HG03175 (cell line): ENCODE results near the gene CRYBG2.
A peak's percentile ranks its signal among the peaks of the same experiment; 100 is the strongest.
"Not testable (repeated sequence)": the region's sequence is repeated elsewhere in the genome, so short reads cannot be mapped to it uniquely, and the experiment has no call there.

Experiments used
- ATAC-seq: cut with Tn5 transposase; IDR thresholded peaks from one replicate; pipeline ENCODE4 v1.9.1; 2021; ENCODE audit warnings: mild to moderate bottlenecking, moderate library complexity; ENCODE audit not compliant: unreplicated experiment

CRYBG2 gene

GRCh38 chr1:26350701-26351589 lies 3.0 kb downstream of the CRYBG2 start:
- no peak for ATAC-seq

GRCh38 chr1:26350343-26350700 lies 3.6 kb downstream of the CRYBG2 start:
- no peak for ATAC-seq

DNA sequence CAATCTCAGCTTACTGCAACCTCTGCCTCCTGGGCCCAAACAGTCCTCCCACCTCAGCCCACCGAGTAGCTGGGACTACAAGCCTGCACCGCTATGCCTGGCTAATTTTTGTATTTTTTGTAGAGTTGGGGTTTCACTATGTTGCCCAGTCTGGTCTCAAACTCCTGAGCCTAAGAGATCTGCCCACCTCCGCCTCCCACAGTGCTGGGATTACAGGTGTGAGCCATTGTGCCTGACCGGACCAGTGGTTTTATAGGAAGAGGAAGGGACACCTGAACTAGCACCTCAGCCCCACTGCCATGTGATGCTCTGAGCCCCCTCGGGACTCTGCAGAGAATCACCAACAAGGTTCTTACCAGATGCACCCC lies 4.1 kb downstream of the CRYBG2 start:
- no peak for ATAC-seq

GRCh38 chr1:26349188-26349876 lies 4.6 kb downstream of the CRYBG2 start:
- no peak for ATAC-seq

GRCh38 chr1:26346274-26347033 lies 7.5 kb downstream of the CRYBG2 start:
- ATAC-seq = no peak

DNA sequence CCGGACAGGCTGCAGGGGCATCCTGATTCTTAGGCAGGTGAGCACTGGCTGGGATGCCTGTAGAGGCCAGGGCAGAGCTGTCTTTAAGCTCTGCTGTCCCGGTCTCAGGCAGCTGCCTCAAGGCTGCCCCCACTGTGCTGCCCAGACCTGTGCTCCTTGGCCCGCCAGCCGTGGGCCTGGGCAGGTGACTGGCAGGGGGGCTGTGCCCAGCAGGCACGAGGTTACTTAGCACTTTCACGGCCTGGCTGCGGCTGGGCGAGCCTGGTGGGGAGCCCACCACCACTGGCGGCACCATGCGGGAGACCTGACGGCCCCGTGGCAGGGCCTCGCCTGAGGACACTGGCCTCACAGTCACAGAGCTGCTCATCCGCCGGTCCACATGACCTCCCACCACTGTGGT lies 8.2 kb downstream of the CRYBG2 start:
- no peak for ATAC-seq

DNA sequence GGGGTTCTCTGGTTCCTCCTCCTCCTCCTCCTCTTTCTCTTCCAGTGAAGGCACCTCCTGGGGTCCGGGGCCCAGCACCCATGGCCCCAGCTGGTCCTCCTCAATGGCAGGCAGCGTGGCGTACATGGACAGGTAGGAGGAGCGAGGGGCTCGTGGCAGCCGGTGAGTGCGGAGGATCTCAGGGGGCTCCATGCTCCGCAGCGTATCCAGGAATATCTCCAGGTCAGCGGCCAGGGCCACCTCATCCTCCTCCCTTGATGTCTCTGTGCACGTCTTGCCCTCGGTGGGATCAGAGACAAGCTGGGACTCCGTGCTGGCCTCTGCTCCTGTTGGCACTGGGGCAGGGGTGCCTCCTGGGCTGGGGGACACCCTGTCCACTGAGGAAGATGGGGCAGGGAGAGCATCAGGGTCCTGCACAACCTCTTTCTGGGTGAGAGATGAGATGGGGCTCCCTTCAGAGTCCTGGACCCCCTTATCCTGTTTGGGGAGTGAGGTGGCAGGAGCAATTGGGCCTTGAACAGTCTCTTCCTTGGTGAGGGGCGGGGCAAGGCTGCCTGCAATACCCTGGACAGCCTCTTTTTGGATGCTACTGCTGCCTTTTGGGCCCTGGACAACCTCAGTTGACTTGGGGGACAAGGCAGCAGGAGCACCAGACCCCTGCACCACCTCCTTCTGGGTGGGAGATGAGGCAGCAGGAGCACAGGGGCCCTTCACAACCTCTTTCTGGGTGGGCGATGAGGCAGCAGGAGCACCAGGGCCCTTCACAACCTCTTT lies 9.6 kb downstream of the CRYBG2 start:
- ATAC-seq = no peak

- ATAC-seq = no peak
Measured at GRCh38 chr1:26340047-26340481, 13.9 kb downstream of the CRYBG2 start.

GRCh38 chr1:26338670-26339069 lies 15.3 kb downstream of the CRYBG2 start:
- ATAC-seq = no peak

- ATAC-seq = no peak
Measured at GRCh38 chr1:26337625-26338024, 16.3 kb downstream of the CRYBG2 start.

DNA sequence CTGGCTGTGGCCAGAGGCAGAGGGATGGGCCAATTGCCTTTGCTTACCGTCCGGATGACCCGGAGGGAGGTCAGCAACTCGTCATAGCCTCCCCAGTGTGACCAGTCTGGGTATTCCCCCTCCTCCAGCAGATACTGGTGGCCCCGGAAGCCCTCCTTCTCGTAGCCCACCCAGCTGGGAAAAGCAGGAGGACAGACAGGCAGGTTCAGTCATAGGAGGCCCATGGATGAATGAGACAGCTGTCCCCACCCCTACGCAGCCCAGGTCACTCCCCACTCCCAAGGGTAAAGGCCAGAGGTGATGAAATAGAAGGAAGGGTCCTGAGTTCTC lies 16.8 kb downstream of the CRYBG2 start:
- no peak for ATAC-seq

GRCh38 chr1:26336477-26337205 lies 17.3 kb downstream of the CRYBG2 start:
- ATAC-seq = peak; percentile 65

DNA sequence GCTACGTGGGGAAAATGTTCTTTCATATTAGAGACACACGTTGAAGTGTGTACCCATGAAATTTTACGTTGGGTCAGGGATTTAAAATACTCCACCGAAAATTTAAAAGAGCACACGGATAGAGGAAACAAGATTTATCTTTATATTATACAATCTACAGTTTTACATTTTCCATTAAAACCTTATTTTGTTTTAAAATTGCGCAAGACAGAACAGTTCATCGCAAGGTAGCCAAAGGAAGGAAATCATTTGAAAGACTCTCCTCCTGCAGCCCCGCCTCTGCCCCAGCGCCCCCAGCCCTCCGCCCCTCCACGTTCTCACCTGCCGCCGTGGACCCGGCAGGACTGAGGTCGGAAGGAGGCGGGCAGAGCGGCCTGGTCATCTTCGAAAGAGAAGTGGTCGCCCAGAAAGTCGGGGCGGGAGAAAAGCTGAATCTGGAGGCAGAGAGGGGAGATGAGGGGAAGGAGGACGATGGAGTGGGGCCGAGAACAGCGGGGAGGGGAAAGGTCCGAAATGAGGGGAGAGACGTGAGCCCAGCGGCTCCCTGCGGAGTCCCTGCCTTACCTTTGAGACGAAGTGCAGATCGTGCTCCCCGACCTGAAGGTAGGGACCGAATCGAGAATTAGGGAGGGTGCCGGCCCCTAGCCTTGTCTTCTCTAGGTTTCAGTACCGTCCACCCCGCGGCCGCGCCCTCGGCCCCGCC lies 18.0 kb downstream of the CRYBG2 start:
- no peak for ATAC-seq

DNA sequence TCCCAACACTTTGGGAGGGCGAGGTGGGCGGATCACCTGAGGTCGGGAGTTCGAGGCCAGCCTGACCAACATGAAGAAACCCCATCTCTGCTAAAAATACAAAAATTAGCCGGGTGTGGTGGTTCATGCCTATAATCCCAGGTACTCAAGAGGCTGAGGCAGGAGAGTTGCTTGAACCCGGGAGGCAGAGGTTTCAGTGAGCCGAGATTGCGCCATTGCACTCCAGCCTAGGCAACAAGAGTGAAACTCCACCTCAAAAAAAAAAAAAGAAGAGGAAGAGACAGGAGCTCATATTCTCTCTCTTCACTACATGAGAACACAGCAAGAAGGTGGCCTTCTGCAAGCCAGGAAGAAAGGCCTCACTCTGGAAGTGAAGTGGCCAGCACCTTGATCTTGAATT lies 20.6 kb downstream of the CRYBG2 start:
- ATAC-seq = not testable (repeated sequence)

GRCh38 chr1:26330276-26330675 lies 23.7 kb downstream of the CRYBG2 start:
- no peak for ATAC-seq

DNA sequence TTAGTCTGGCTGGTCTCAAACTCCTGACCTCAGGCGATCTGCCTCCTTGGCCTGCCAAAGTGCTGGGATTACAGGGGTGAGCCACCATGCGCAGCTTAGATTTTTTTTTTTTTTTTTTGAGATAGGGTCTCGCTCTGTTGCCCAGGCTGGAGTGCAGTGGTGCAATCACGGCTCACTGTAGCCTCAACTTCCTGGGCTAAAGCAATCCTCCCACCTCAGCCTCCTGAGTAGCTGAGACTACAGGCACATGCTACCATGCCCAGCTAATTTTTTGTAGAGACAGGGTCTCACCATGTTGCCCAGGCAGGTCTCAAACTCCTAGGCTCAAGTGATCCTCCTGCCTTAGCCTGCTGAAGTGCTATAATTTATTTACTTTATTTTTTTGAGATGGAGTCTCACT lies 24.6 kb downstream of the CRYBG2 start:
- ATAC-seq = not testable (repeated sequence)

DNA sequence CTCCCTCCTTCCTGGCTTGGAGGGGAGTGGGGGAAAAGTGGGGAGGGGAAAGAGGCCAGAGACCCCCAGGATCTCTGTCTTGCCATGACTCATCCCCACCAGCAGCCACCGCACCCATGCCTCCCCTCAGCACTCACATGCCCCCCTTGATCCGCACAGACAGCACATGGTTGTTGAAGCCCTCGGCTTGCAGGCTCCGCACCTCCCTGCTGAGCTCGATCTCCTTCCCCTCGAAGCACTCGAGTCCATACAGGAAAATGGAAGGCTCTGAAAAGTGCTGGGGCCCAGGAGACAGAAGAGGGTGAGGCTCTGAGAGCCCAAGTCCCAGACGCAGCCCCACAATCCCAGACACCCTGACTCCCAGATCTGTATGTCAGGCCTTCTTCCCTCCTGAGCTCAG lies 25.3 kb downstream of the CRYBG2 start:
- no peak for ATAC-seq

DNA sequence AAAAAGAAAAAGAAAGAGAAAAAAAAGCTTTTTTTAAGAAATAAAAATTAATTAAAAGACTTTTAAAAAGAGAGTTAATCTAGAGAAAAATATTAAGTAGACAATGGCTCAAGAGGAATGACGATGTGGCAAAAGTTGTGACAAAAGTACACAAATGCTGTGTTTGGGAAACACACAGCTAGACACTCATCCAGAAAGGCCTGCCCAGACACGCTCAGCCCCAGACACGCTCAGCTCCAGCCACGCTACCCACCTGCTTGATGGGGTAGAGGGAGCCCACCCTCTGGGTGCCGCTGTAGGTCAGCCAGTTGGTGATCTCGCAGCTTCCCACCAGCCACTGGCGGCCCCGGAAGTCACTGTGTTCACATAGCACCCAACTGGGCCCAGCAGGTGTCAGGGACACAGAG lies 26.0 kb downstream of the CRYBG2 start:
- ATAC-seq = no peak

DNA sequence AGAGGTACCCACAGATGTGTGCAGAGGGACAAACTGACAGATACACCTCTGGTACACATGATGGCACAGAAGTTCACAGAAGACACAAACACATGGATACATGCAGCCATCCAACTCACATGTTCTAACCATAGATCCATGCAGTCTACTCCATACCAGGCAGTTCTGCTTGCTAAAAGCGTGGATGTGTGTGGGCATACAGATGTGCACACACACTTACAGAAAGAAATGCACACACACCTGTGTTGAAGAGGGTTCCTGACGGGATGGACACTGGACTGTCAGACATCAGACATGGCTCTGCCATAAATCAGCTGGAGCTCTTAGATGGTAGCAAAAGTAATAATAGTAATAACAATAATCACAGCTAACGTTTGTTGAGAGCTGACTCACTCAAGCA lies 29.4 kb downstream of the CRYBG2 start:
- no peak for ATAC-seq

DNA sequence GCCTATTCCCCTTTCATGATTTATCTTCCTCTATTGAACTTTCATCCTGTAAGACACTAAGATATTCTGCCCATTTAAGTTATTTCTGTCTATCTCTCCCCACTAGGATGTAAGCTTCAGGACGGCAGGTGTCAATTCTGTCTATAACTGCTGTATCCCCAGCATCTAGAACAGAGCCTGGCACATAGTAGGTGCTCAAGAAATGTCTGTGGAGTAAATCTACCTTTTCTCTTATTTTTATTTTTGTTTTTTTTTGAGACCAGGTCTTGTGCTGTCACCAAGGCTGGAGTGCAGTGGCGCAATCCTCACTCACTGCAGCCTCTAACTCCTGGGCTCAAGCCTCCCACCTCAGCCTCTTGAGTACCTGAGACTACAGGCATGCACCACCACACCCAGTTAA lies 30.5 kb downstream of the CRYBG2 start:
- no peak for ATAC-seq
